ENCODE results near the gene CTXN1.
"Not testable (repeated sequence)": the region's sequence is repeated elsewhere in the genome, so short reads cannot be mapped to it uniquely, and the experiment has no call there.

CTXN1 gene

GRCh38 chr19:7926021-7926726, at the start of gene CTXN1:
TSS of gene CTXN1 (minus strand) at chr19:7926135. CDS start at chr19:7925538, 597 bp downstream.
- DNase-seq, result no peak

GRCh38 chr19:7975037-7975436, 49.1 kb upstream of the CTXN1 start:
- DNase-seq, result no peak

GRCh38 chr19:7973883-7974282, 47.9 kb upstream of the CTXN1 start:
- DNase-seq, result no peak

GRCh38 chr19:7971553-7972520, 45.9 kb upstream of the CTXN1 start:
- DNase-seq, result no peak

GRCh38 chr19:7970716-7971448, 44.9 kb upstream of the CTXN1 start:
- no peak for DNase-seq

- no peak for DNase-seq
These were observed 43.6 kb upstream of the CTXN1 start for GRCh38 chr19:7969555-7969939.

- no peak for DNase-seq
These were observed 43.0 kb upstream of the CTXN1 start for GRCh38 chr19:7968796-7969554.

GRCh38 chr19:7968008-7968795, 42.3 kb upstream of the CTXN1 start:
- no peak for DNase-seq

- no peak for DNase-seq
These were observed 40.2 kb upstream of the CTXN1 start for GRCh38 chr19:7965921-7966665.

- no peak for DNase-seq
These were observed 39.4 kb upstream of the CTXN1 start for GRCh38 chr19:7965259-7965841.

GRCh38 chr19:7963566-7963965, 37.6 kb upstream of the CTXN1 start:
- DNase-seq, result no peak

GRCh38 chr19:7962644-7963268, 36.8 kb upstream of the CTXN1 start:
- no peak for DNase-seq

- DNase-seq, result no peak
These were observed 36.1 kb upstream of the CTXN1 start for GRCh38 chr19:7961920-7962626.

GRCh38 chr19:7961082-7961481, 35.1 kb upstream of the CTXN1 start:
- DNase-seq, result not testable (repeated sequence)

- DNase-seq, result no peak
These were observed 33.3 kb upstream of the CTXN1 start for GRCh38 chr19:7959211-7959610.

GRCh38 chr19:7955696-7956095, 29.8 kb upstream of the CTXN1 start:
- no peak for DNase-seq

GRCh38 chr19:7953576-7953975, 27.6 kb upstream of the CTXN1 start:
- no peak for DNase-seq

- DNase-seq, result no peak
These were observed 27.1 kb upstream of the CTXN1 start for GRCh38 chr19:7953060-7953459.

GRCh38 chr19:7947939-7948338, 22.0 kb upstream of the CTXN1 start:
- no peak for DNase-seq
